Measurements from ENCODE around the gene TVP23C.

GRCh38 chr17:15478845-15479244 is 84.4 kb downstream of the TVP23C start:
- TF ChIP-seq CTCF (IDR thresholded peaks at IDR 0.05; ENCODE audit: low read length) = no peak
- no peak for TF ChIP-seq EZH2 (IDR thresholded peaks at IDR 0.05; ENCODE audit: borderline replicate concordance, low read length)
